CD4-positive, CD25-positive, alpha-beta regulatory T cell (primary cell): ENCODE data around the gene LRP1-AS. TPM values are rescaled to one million over a fixed set of nuclear protein-coding genes. Genes with fewer than 3 reads are reported as not detected.

Source experiments
- ATAC-seq, 2 donors: fragments of 150-1000 bp; cut with Tn5 transposase; one replicate each; pipeline ENCODE4 v1.10.0; 2021; ENCODE audit warnings: low read depth in 2 of 2, moderate number of reproducible peaks in 2 of 2, moderate library complexity in 1 of 2
- DNase-seq, 3 donors: peaks; one replicate each; pipeline versions ENCODE4 v3.0.0 to v3.0.0-alpha.2; 2012 to 2022; ENCODE audit warnings: mixed read lengths in 1 of 3
- H3K27ac ChIP-seq: one replicate; pipeline ENCODE4 v1.7.0; 2013; ENCODE audit warnings: mild to moderate bottlenecking, low read length; ENCODE audit not compliant: insufficient read depth, poor library complexity, severe bottlenecking
- H3K27me3 ChIP-seq: one replicate; pipeline ENCODE4 v1.7.0; 2013; ENCODE audit warnings: low read length; ENCODE audit not compliant: control insufficient read depth, insufficient read depth
- H3K36me3 ChIP-seq: one replicate; pipeline ENCODE4 v1.7.0; 2013; ENCODE audit warnings: mild to moderate bottlenecking, low read length, moderate library complexity; ENCODE audit not compliant: control insufficient read depth, insufficient read depth
- H3K4me1 ChIP-seq: 2 replicates; pipeline ENCODE4 v1.7.0; 2013; ENCODE audit warnings: mild to moderate bottlenecking, low read length; ENCODE audit not compliant: insufficient read depth, control insufficient read depth, poor library complexity, severe bottlenecking
- H3K4me3 ChIP-seq: one replicate; pipeline ENCODE4 v1.7.0; 2013; ENCODE audit warnings: low read depth, mild to moderate bottlenecking, low read length, moderate library complexity
- H3K9me3 ChIP-seq, 2 experiments: 1 replicate in 1 of 2; 2 replicates in 1 of 2; pipeline ENCODE4 v1.7.0; 2013; ENCODE audit warnings: low read length in 2 of 2, mild to moderate bottlenecking in 1 of 2, moderate library complexity in 1 of 2; ENCODE audit not compliant: control insufficient read depth in 2 of 2
- H3K27ac Mint-ChIP-seq, 3 donors: one replicate each; pipeline ENCODE4 v1.8.0; 2020 to 2022; ENCODE audit warnings: mild to moderate bottlenecking in 3 of 3, mixed read lengths in 3 of 3, moderate library complexity in 2 of 3
- H3K27me3 Mint-ChIP-seq: one replicate; pipeline ENCODE4 v1.8.0; 2022; ENCODE audit warnings: mild to moderate bottlenecking, mixed read lengths
- H3K36me3 Mint-ChIP-seq: one replicate; pipeline ENCODE4 v1.8.0; 2020; ENCODE audit warnings: mixed read lengths
- H3K4me1 Mint-ChIP-seq, 4 donors: one replicate each; pipeline ENCODE4 v1.8.0; 2020 to 2022; ENCODE audit warnings: mixed read lengths in 4 of 4, mild to moderate bottlenecking in 1 of 4
- H3K4me3 Mint-ChIP-seq, 4 donors: one replicate each; pipeline ENCODE4 v1.8.0; 2020 to 2022; ENCODE audit warnings: mild to moderate bottlenecking in 4 of 4, mixed read lengths in 4 of 4, moderate library complexity in 3 of 4
- H3K9me3 Mint-ChIP-seq, 7 donors: one replicate each; pipeline ENCODE4 v1.8.0; 2020 to 2022; ENCODE audit warnings: mixed read lengths in 7 of 7, mild to moderate bottlenecking in 3 of 7, moderate library complexity in 2 of 7
- polyA plus RNA-seq, 4 donors: library from polyadenylated mRNA; unstranded; fragments of 300-500 nt; fragmentation: Illumina TruSeq; gene quantifications; one replicate each; pipeline ENCODE4 v1.2.3, GENCODE V29; 2021
- total RNA-seq: library from RNA; stranded (reverse); gene quantifications from one replicate; pipeline ENCODE4 v1.2.3, GENCODE V29; 2022

Gene LRP1-AS
- total and polyA plus RNA-seq, 5 donors from 2014 or later = not detected

DNA sequence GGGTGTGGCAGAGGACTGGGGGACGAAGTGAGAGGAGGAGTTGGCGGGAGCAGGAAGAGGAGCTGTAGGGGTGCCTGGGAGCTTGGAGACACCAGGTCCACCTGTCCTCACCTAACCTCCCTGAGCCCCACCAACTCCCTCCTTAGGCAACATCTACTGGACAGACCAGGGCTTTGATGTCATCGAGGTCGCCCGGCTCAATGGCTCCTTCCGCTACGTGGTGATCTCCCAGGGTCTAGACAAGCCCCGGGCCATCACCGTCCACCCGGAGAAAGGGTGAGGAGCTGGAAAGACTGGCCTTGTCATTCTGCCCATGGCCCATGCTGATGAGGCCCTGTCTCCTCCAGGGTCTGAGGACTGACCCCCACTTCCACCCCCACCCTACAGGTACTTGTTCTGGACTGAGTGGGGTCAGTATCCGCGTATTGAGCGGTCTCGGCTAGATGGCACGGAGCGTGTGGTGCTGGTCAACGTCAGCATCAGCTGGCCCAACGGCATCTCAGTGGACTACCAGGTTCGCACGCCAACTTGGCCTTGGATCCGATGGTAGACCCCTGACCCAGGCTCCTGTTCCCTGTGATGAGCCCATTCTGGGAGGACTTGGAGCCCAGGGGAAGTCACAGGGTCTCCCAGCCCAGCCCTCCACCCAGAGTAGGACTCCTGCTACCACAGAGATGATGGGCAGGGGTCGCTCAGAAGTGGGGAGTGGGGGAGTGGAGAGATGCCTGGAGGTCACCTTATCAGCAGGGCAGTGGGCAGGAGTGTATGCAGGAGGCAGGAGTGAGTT lies 36.7 kb upstream of the LRP1-AS start:
- Mint-ChIP-seq H3K9me3 (peaks cover 0 to 1% (median 0%) of the 10 kb centered on the region in 7 donors), H3K4me1 (peaks cover 0 to 4% (median 0%) of the 10 kb centered on the region in 4 donors), H3K27me3 (peaks cover 4% of the 10 kb centered on the region), H3K27ac (no peak overlapping the region), H3K36me3 (no peaks in the 10 kb centered on the region), H3K4me3 (no peak overlapping the region)
- DNase-seq = no peak
- no peak for ATAC-seq
- H3K4me3 ChIP-seq = no peak overlapping the region
- no peaks in the 10 kb centered on the region for H3K36me3 ChIP-seq
- no peak overlapping the region for H3K27ac ChIP-seq
- no peaks in the 10 kb centered on the region for H3K4me1 ChIP-seq
- no peaks in the 10 kb centered on the region for H3K27me3 ChIP-seq
- no peaks in the 10 kb centered on the region for H3K9me3 ChIP-seq

GRCh38 chr12:57182918-57183575 lies 35.6 kb upstream of the LRP1-AS start:
- H3K27me3 Mint-ChIP-seq = peaks cover 4% of the 10 kb centered on the region
- H3K4me1 Mint-ChIP-seq = peaks cover 0 to 4% (median 0%) of the 10 kb centered on the region in 4 donors
- Histone ChIP-seq H3K27me3 (no peaks in the 10 kb centered on the region), H3K9me3 (no peaks in the 10 kb centered on the region), H3K36me3 (no peaks in the 10 kb centered on the region), H3K4me1 (no peaks in the 10 kb centered on the region), H3K4me3 (no peak overlapping the region), H3K27ac (no peak overlapping the region)
- H3K27ac Mint-ChIP-seq = peak overlapping the region in 1 of 3 donors; percentile 18
- peaks cover 0 to 1% (median 0%) of the 10 kb centered on the region in 7 donors for H3K9me3 Mint-ChIP-seq
- no peaks in the 10 kb centered on the region for H3K36me3 Mint-ChIP-seq
- peak; percentile 59 to 74 (median 71) for DNase-seq
- no peak overlapping the region for H3K4me3 Mint-ChIP-seq
- peak; percentile 95 to 96 for ATAC-seq

GRCh38 chr12:57181561-57182155 lies 34.2 kb upstream of the LRP1-AS start:
- peaks cover 0 to 4% (median 0%) of the 10 kb centered on the region in 4 donors for H3K4me1 Mint-ChIP-seq

DNA sequence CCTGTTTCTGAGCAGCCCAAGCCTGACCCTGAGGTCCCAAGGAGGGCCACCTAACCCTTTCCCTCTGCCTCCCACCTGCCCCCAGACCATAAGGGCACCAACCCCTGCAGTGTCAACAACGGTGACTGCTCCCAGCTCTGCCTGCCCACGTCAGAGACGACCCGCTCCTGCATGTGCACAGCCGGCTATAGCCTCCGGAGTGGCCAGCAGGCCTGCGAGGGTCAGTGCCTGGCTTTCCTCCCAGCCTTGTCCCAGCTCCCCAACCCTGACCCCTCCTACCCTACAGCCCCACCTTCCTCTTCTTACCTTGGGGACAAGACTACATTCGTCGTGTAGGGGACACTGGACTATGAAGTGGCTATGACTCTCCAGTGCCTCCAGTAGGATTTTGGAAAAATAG lies 33.7 kb upstream of the LRP1-AS start:
- H3K9me3 ChIP-seq = no peaks in the 10 kb centered on the region
- H3K4me1 ChIP-seq = no peaks in the 10 kb centered on the region
- ATAC-seq = no peak
- Mint-ChIP-seq H3K9me3 (peaks cover 0 to 1% (median 0%) of the 10 kb centered on the region in 7 donors), H3K27ac (no peak overlapping the region), H3K4me3 (no peak overlapping the region), H3K27me3 (peaks cover 4% of the 10 kb centered on the region), H3K4me1 (peaks cover 0 to 4% (median 0%) of the 10 kb centered on the region in 4 donors), H3K36me3 (no peaks in the 10 kb centered on the region)
- H3K4me3 ChIP-seq = no peak overlapping the region
- H3K27me3 ChIP-seq = no peaks in the 10 kb centered on the region
- DNase-seq = no peak
- H3K27ac ChIP-seq = no peak overlapping the region
- no peaks in the 10 kb centered on the region for H3K36me3 ChIP-seq

More at GRCh38 chr12:57181561-57182155, 34.2 kb upstream of the LRP1-AS start:
- H3K36me3 Mint-ChIP-seq = no peaks in the 10 kb centered on the region
- H3K4me3 Mint-ChIP-seq = no peak overlapping the region
- Histone ChIP-seq H3K36me3 (no peaks in the 10 kb centered on the region), H3K27ac (no peak overlapping the region), H3K9me3 (no peaks in the 10 kb centered on the region), H3K27me3 (no peaks in the 10 kb centered on the region), H3K4me1 (no peaks in the 10 kb centered on the region), H3K4me3 (no peak overlapping the region)
- H3K27me3 Mint-ChIP-seq = peaks cover 4% of the 10 kb centered on the region
- peaks cover 0 to 1% (median 0%) of the 10 kb centered on the region in 7 donors for H3K9me3 Mint-ChIP-seq
- DNase-seq (no peak), ATAC-seq (no peak)
- H3K27ac Mint-ChIP-seq = no peak overlapping the region

- no peaks in the 10 kb centered on the region for H3K4me1 ChIP-seq
- DNase-seq (no peak), ATAC-seq (no peak)
- H3K36me3 Mint-ChIP-seq = no peaks in the 10 kb centered on the region
- H3K27ac ChIP-seq = no peak overlapping the region
- no peaks in the 10 kb centered on the region for H3K36me3 ChIP-seq
- H3K27ac Mint-ChIP-seq = no peak overlapping the region
- no peaks in the 10 kb centered on the region for H3K9me3 ChIP-seq
- no peak overlapping the region for H3K4me3 Mint-ChIP-seq
- H3K4me3 ChIP-seq = no peak overlapping the region
- peaks cover 0 to 4% (median 0%) of the 10 kb centered on the region in 4 donors for H3K4me1 Mint-ChIP-seq
- H3K27me3 Mint-ChIP-seq = peaks cover 4% of the 10 kb centered on the region
- H3K27me3 ChIP-seq = no peaks in the 10 kb centered on the region
- H3K9me3 Mint-ChIP-seq = peaks cover 0 to 1% (median 0%) of the 10 kb centered on the region in 7 donors
These were observed 33.0 kb upstream of the LRP1-AS start for GRCh38 chr12:57180321-57180989.

GRCh38 chr12:57179331-57180086 lies 32.1 kb upstream of the LRP1-AS start:
- H3K4me3 Mint-ChIP-seq = no peak overlapping the region
- H3K4me3 ChIP-seq = no peak overlapping the region
- no peaks in the 10 kb centered on the region for H3K36me3 Mint-ChIP-seq
- H3K9me3 ChIP-seq = no peaks in the 10 kb centered on the region
- no peaks in the 10 kb centered on the region for H3K27me3 ChIP-seq
- H3K27me3 Mint-ChIP-seq = peaks cover 4% of the 10 kb centered on the region
- peaks cover 0 to 4% (median 0%) of the 10 kb centered on the region in 4 donors for H3K4me1 Mint-ChIP-seq
- ATAC-seq = no peak
- DNase-seq = no peak
- peaks cover 0 to 1% (median 0%) of the 10 kb centered on the region in 7 donors for H3K9me3 Mint-ChIP-seq
- no peaks in the 10 kb centered on the region for H3K4me1 ChIP-seq
- no peak overlapping the region for H3K27ac ChIP-seq
- H3K27ac Mint-ChIP-seq = no peak overlapping the region
- no peaks in the 10 kb centered on the region for H3K36me3 ChIP-seq

- Mint-ChIP-seq H3K36me3 (no peaks in the 10 kb centered on the region), H3K9me3 (peaks cover 0 to 1% (median 0%) of the 10 kb centered on the region in 7 donors), H3K4me1 (peaks cover 0 to 4% (median 0%) of the 10 kb centered on the region in 4 donors), H3K27me3 (peaks cover 4% of the 10 kb centered on the region), H3K27ac (no peak overlapping the region), H3K4me3 (no peak overlapping the region)
- Histone ChIP-seq H3K9me3 (no peaks in the 10 kb centered on the region), H3K27me3 (no peaks in the 10 kb centered on the region), H3K4me1 (no peaks in the 10 kb centered on the region), H3K27ac (no peak overlapping the region), H3K4me3 (no peak overlapping the region), H3K36me3 (no peaks in the 10 kb centered on the region)
- DNase-seq (no peak), ATAC-seq (no peak)
These were observed 30.8 kb upstream of the LRP1-AS start for GRCh38 chr12:57178213-57178612.
